SU-DHL-6 (cell line): Measurements from ENCODE around the gene DNM2.

Source experiments
- CTCF ChIP-seq: fragments of 200-600 bp; sonication (generic); IDR thresholded peaks from one replicate; pipeline ENCODE4 v1.5.1; 2017; ENCODE audit warnings: antibody characterized with exemption, mild to moderate bottlenecking, low read length, moderate library complexity; ENCODE audit not compliant: insufficient read depth, poor library complexity, severe bottlenecking
- EZH2phosphoT487 ChIP-seq: fragments of 200-600 bp; sonication (generic), shearing (Covaris generic); conservative IDR thresholded peaks from 2 replicates; pipeline ENCODE4 v1.6.1; 2018; ENCODE audit warnings: mild to moderate bottlenecking, antibody characterized with exemption, low read length, moderate library complexity, mixed read lengths

- TF ChIP-seq CTCF (no peak), EZH2phosphoT487 (no peak)
Observed at GRCh38 chr19:10830931-10831779, 113.3 kb downstream of the DNM2 start.
